Endodermal cell (in vitro differentiated cells): ENCODE results near the gene DKC1. TPM values are rescaled to one million over a fixed set of nuclear protein-coding genes. Genes with fewer than 3 reads are reported as not detected.
"Not testable (repeated sequence)": the region's sequence is repeated elsewhere in the genome, so short reads cannot be mapped to it uniquely, and the experiment has no call there.

ENCODE experiments used
- DNase-seq: peaks from one replicate; pipeline ENCODE4 v3.0.0-alpha.2; 2017
- H3K27ac ChIP-seq: 2 replicates; pipeline ENCODE4 v1.5.1; 2013; ENCODE audit warnings: mild to moderate bottlenecking, low read depth, low read length, moderate library complexity
- H3K27me3 ChIP-seq: 2 replicates; pipeline ENCODE4 v1.6.1; 2013; ENCODE audit warnings: mild to moderate bottlenecking, low read length, moderate library complexity; ENCODE audit not compliant: insufficient read depth, control insufficient read depth, poor library complexity, severe bottlenecking
- H3K36me3 ChIP-seq: 2 replicates; pipeline ENCODE4 v1.7.0; 2013; ENCODE audit warnings: mild to moderate bottlenecking, low read length, moderate library complexity; ENCODE audit not compliant: control insufficient read depth, insufficient read depth
- H3K4me1 ChIP-seq: one replicate; pipeline ENCODE4 v1.7.0; 2013; ENCODE audit warnings: low read length; ENCODE audit not compliant: control insufficient read depth, insufficient read depth
- H3K4me3 ChIP-seq: 2 replicates; pipeline ENCODE4 v1.5.1; 2013; ENCODE audit warnings: mild to moderate bottlenecking, low read length, moderate library complexity
- H3K9ac ChIP-seq: 2 replicates; pipeline ENCODE4 v1.6.1; 2013; ENCODE audit warnings: mild to moderate bottlenecking, low read length, moderate library complexity; ENCODE audit not compliant: poor library complexity, severe bottlenecking; ENCODE audit errors: extremely low read depth
- H3K9me3 ChIP-seq: 2 replicates; pipeline ENCODE4 v1.6.1; 2013; ENCODE audit warnings: mild to moderate bottlenecking, low read length, moderate library complexity; ENCODE audit not compliant: control insufficient read depth
- H3K27ac Mint-ChIP-seq: 2 replicates; pipeline ENCODE4 v1.8.0; 2020; ENCODE audit warnings: mixed read lengths
- H3K27me3 Mint-ChIP-seq: 2 replicates; pipeline ENCODE4 v1.8.0; 2021; ENCODE audit warnings: mild to moderate bottlenecking, mixed read lengths; ENCODE audit not compliant: insufficient read depth
- H3K36me3 Mint-ChIP-seq: 2 replicates; pipeline ENCODE4 v1.8.0; 2020; ENCODE audit warnings: low read depth, mixed read lengths
- H3K4me1 Mint-ChIP-seq: 2 replicates; pipeline ENCODE4 v1.8.0; 2020; ENCODE audit warnings: mixed read lengths
- H3K4me3 Mint-ChIP-seq: 2 replicates; pipeline ENCODE4 v1.8.0; 2020; ENCODE audit warnings: mild to moderate bottlenecking, moderate library complexity, mixed read lengths
- H3K9me3 Mint-ChIP-seq: 2 replicates; pipeline ENCODE4 v1.8.0; 2020; ENCODE audit warnings: mild to moderate bottlenecking, mixed read lengths
- CTCF ChIP-seq: fragments of 200-600 bp; sonication (generic); conservative IDR thresholded peaks from 2 replicates; pipeline ENCODE4 v1.5.0; 2021; ENCODE audit warnings: antibody characterized with exemption, mild to moderate bottlenecking
- WGBS, 2 experiments: methylation state at CpG; one replicate each; pipeline versions ENCODE4 v1.1.5 to v1.1.7; 2013; ENCODE audit warnings: missing lambda C conversion rate in 2 of 2, mixed read lengths in 1 of 2; ENCODE audit not compliant: insufficient coverage in 1 of 2, insufficient read length in 1 of 2; 5-methylcytosine and 5-hydroxymethylcytosine counted together
- total RNA-seq, 2 donors: library from RNA; stranded (reverse); fragmentation: NEBNext Ultra II Directional in 1 of 2; extraction: Animal tissue kit (Norgen Biotek cat#: 25700) in 1 of 2; gene quantifications; 2 replicates in 1 of 2; 3 replicates in 1 of 2; pipeline ENCODE4 v1.2.1, GENCODE V29; 2021

DKC1 gene
- total RNA-seq, 2 donors from 2014 or later: 66.5 to 70.8 TPM

- Mint-ChIP-seq H3K27me3 (no peaks in the 10 kb centered on the region), H3K4me1 (no peaks in the 10 kb centered on the region), H3K4me3 (no peak overlapping the region), H3K36me3 (peaks cover 2% of the 10 kb centered on the region), H3K9me3 (peaks cover 44% of the 10 kb centered on the region), H3K27ac (no peak overlapping the region)
- no peak for DNase-seq
- 85% methylated on average over 2 of the region's 2 CpGs; no CpG with 5 or more reads in 1 of the 2 experiments for WGBS, 2 experiments
- Histone ChIP-seq H3K4me1 (no peaks in the 10 kb centered on the region), H3K27ac (no peak overlapping the region), H3K4me3 (no peak overlapping the region), H3K9me3 (peaks cover under 1% of the 10 kb centered on the region), H3K36me3 (no peaks in the 10 kb centered on the region), H3K9ac (no peak overlapping the region), H3K27me3 (no peaks in the 10 kb centered on the region)
- TF ChIP-seq CTCF: no peak
These were observed 49.9 kb downstream of the DKC1 start for GRCh38 chrX:154812341-154813101.

- 17 to 33% methylated on average over 1 of the region's 1 CpG for WGBS, 2 experiments
- no peaks in the 10 kb centered on the region for H3K4me1 ChIP-seq
- no peaks in the 10 kb centered on the region for H3K9me3 ChIP-seq
- peaks cover 36% of the 10 kb centered on the region for H3K9me3 Mint-ChIP-seq
- H3K4me3 ChIP-seq: no peak overlapping the region
- H3K27ac ChIP-seq: no peak overlapping the region
- H3K4me1 Mint-ChIP-seq: no peaks in the 10 kb centered on the region
- no peak for DNase-seq
- H3K9ac ChIP-seq: no peak overlapping the region
- H3K4me3 Mint-ChIP-seq: no peak overlapping the region
- H3K36me3 Mint-ChIP-seq: peaks cover 2% of the 10 kb centered on the region
- no peak for TF ChIP-seq CTCF
- H3K27me3 Mint-ChIP-seq: no peaks in the 10 kb centered on the region
- H3K27me3 ChIP-seq: no peaks in the 10 kb centered on the region
- no peak overlapping the region for H3K27ac Mint-ChIP-seq
- H3K36me3 ChIP-seq: no peaks in the 10 kb centered on the region
These were observed 51.1 kb downstream of the DKC1 start for GRCh38 chrX:154813801-154814200.

- Mint-ChIP-seq H3K27ac (no peak overlapping the region), H3K4me1 (no peaks in the 10 kb centered on the region), H3K4me3 (no peak overlapping the region), H3K9me3 (peaks cover 40% of the 10 kb centered on the region), H3K27me3 (no peaks in the 10 kb centered on the region), H3K36me3 (peaks cover 2% of the 10 kb centered on the region)
- Histone ChIP-seq H3K27ac (no peak overlapping the region), H3K36me3 (no peaks in the 10 kb centered on the region), H3K9me3 (no peaks in the 10 kb centered on the region), H3K27me3 (no peaks in the 10 kb centered on the region), H3K4me1 (no peaks in the 10 kb centered on the region), H3K4me3 (no peak overlapping the region), H3K9ac (no peak overlapping the region)
- no peak for TF ChIP-seq CTCF
- 83 to 92% methylated on average over 1 to 4 of the region's 5 CpGs for WGBS, 2 experiments
- no peak for DNase-seq
These were observed 52.7 kb downstream of the DKC1 start for GRCh38 chrX:154815274-154815818.

GRCh38 chrX:154816326-154816898 is 53.7 kb downstream of the DKC1 start:
- not testable (repeated sequence) for H3K27ac Mint-ChIP-seq
- 89 to 100% methylated on average over 1 to 2 of the region's 4 CpGs for WGBS, 2 experiments

GRCh38 chrX:154817048-154817618 is 54.5 kb downstream of the DKC1 start:
- H3K9ac ChIP-seq, H3K27ac Mint-ChIP-seq, H3K36me3 ChIP-seq, H3K4me1 Mint-ChIP-seq, H3K4me3 Mint-ChIP-seq, H3K4me1 ChIP-seq, H3K27me3 ChIP-seq, H3K27me3 Mint-ChIP-seq, DNase-seq, H3K36me3 Mint-ChIP-seq, H3K27ac ChIP-seq, H3K9me3 ChIP-seq, H3K4me3 ChIP-seq: not testable (repeated sequence)
- 92 to 100% methylated on average over 1 to 19 of the region's 19 CpGs for WGBS, 2 experiments
- H3K9me3 Mint-ChIP-seq: peaks cover 48% of the 10 kb centered on the region

More at GRCh38 chrX:154816326-154816898, 53.7 kb downstream of the DKC1 start:
- H3K36me3 ChIP-seq, H3K27me3 ChIP-seq, H3K27ac ChIP-seq, H3K36me3 Mint-ChIP-seq, H3K9me3 ChIP-seq, H3K4me3 ChIP-seq, DNase-seq, H3K9ac ChIP-seq, H3K27me3 Mint-ChIP-seq, H3K4me1 Mint-ChIP-seq, H3K4me1 ChIP-seq, H3K4me3 Mint-ChIP-seq: not testable (repeated sequence)
- H3K9me3 Mint-ChIP-seq: peaks cover 43% of the 10 kb centered on the region
